RWPE1 (cell line): ENCODE results near the gene CD37.
"Not testable (repeated sequence)": the region's sequence is repeated elsewhere in the genome, so short reads cannot be mapped to it uniquely, and the experiment has no call there.

Source experiments
- CTCF ChIA-PET: fragments of 350-600 bp; sonication (Branson Sonifier 250); formaldehyde crosslinking; extraction: SDS; loops from one replicate; lab custom pipeline; 2021; lab: Yijun Ruan, JAX
- POLR2A ChIA-PET: fragments of 400-600 bp; formaldehyde crosslinking; extraction: SDS; loops from one replicate; lab custom pipeline; 2020; ENCODE audit warnings: antibody characterized with exemption; ENCODE audit not compliant: low non-redundant PET; lab: Yijun Ruan, JAX
- DNase-seq: peaks from one replicate; pipeline ENCODE4 v3.0.0; 2012; ENCODE audit warnings: low spot score
- H3K27ac ChIP-seq: fragments of 450-650 bp; 2 replicates; pipeline ENCODE4 v1.5.1; 2017
- CTCF ChIP-seq: fragments of 450-650 bp; conservative IDR thresholded peaks from 2 replicates; pipeline ENCODE4 v1.5.1; 2017; ENCODE audit warnings: low read depth, mild to moderate bottlenecking

The CD37 gene

GRCh38 chr19:49316284-49316683, 18.9 kb upstream of the CD37 start:
- CTCF ChIA-PET = no interaction called here
- no peak for TF ChIP-seq CTCF
- POLR2A ChIA-PET = no interaction called here
- H3K27ac ChIP-seq = no peak overlapping the region
- DNase-seq = no peak

DNA sequence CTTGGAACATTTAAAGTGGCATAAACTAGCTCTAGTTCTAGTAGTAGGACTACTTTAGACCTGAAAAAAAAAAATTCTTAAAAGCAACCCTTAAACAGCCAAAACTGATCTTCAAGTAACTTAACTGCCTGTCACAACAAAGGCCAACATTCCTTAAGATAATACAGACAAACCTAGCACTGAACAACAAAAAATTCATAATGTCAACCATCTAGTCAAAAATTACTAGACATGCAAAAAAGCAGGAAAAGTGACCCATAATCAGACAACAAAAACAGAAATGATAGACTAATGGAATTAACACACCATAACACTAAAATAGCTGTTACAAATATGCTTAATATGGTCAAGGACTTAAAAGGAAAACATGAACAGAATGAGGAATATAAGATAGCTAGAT, 16.9 kb upstream of the CD37 start:
- TF ChIP-seq CTCF = no peak
- ChIA-PET POLR2A (no interaction called here), CTCF (interaction anchor here (0.6 to 1.2 kb wide), 4 partner anchors 9 to 253 kb away, joined by 3 to 6 read pairs (median 3); no protein-coding TSS in a partner anchor)
- no peak for DNase-seq
- H3K27ac ChIP-seq = no peak overlapping the region

GRCh38 chr19:49324801-49325576, 10.2 kb upstream of the CD37 start, which contains the start of gene SLC6A16:
TSS of gene SLC6A16 (minus strand) at chr19:49325191. CDS start at chr19:49311347, 13,844 bp downstream.
- DNase-seq = no peak
- no peak within 1 kb of the TSS for H3K27ac ChIP-seq
- ChIA-PET POLR2A (interaction anchor here (0.6 kb wide), 1 partner anchor 19 kb away, joined by 3 read pairs; no protein-coding TSS in a partner anchor), CTCF (interaction anchor here (1.0 kb wide), 1 partner anchor 24 kb away, joined by 6 read pairs; no protein-coding TSS in a partner anchor)
- no peak for TF ChIP-seq CTCF

DNA sequence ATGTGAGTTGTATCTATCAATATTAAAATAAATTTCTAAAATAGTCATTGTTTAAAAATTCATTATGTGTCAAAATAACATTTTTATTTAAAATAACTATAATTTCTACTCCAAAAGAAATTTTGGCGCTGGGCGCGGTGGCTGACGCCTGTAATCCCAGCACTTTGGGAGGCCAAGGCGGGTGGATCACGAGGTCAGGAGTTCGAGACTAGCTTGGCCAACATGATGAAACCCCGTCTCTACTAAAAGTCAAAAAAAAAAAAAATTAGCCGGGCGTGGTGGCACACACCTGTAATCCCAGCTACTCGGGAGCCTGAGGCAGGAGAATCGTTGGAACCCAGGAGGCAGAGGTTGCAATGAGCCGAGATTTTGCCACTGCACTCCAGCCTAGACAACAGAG, 9.4 kb upstream of the CD37 start:
- POLR2A ChIA-PET, DNase-seq, CTCF ChIA-PET, H3K27ac ChIP-seq: not testable (repeated sequence)

- ChIA-PET CTCF (no interaction called here), POLR2A (no interaction called here)
- no peak for DNase-seq
- TF ChIP-seq CTCF = no peak
- no peak overlapping the region for H3K27ac ChIP-seq
Observed at GRCh38 chr19:49326165-49326704, 9.0 kb upstream of the CD37 start.

DNA sequence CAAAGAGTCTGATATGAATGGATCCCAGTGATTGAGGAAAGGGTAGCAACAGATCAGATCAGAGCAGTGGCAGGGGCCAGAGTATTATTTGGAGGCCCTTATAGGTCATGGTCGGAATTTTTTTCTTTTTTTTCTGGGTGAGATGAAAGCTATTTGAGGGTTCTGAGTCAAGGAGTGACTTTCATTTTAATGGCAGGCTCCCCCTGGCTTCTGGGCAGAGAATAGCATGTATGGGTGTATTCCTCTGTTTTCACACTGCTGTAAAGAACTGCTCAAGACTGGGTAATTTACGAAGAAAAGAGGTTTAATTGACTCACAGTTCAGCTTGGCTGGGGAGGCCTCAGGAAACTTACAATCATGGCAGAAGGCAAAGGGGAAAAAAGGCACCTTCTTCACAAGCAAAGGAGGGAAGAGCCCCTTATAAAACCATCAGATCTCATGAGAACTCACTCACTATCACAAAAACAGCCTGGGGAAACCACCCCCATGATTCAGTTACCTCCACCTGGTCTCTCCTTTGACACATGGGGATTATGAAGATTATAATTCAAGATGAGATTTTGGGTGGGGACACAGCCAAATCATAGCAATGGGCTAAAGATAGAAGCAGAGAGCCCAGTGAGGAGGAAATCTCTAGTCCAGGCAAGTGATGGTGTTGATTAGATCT, 7.2 kb upstream of the CD37 start:
- POLR2A ChIA-PET = no interaction called here
- no peak overlapping the region for H3K27ac ChIP-seq
- CTCF ChIA-PET = interaction anchor here (0.6 to 2.2 kb wide), 7 partner anchors 10 to 102 kb away, joined by 3 to 13 read pairs (median 5); no protein-coding TSS in a partner anchor
- peak; percentile 63 for TF ChIP-seq CTCF
- DNase-seq = peak; percentile 41
